Globus pallidus (tissue), 1 donor: ENCODE data around the gene MICALL2.

Experiments used
- DNase-seq: peaks from one replicate; pipeline ENCODE4 v3.0.0-alpha.2; 2015; ENCODE audit warnings: low spot score

The MICALL2 gene

GRCh38 chr7:1415389-1415990, 43.8 kb downstream of the MICALL2 start:
- DNase-seq: no peak

- no peak for DNase-seq
Observed at GRCh38 chr7:1413936-1414639, 45.2 kb downstream of the MICALL2 start.

GRCh38 chr7:1412322-1413261, 46.7 kb downstream of the MICALL2 start:
- DNase-seq: peak; percentile 58

- no peak for DNase-seq
Observed at GRCh38 chr7:1411414-1411813, 47.9 kb downstream of the MICALL2 start.

GRCh38 chr7:1410992-1411391, 48.3 kb downstream of the MICALL2 start:
- no peak for DNase-seq

GRCh38 chr7:1409555-1409954, 49.7 kb downstream of the MICALL2 start:
- no peak for DNase-seq

- DNase-seq: no peak
Observed at GRCh38 chr7:1408466-1408865, 50.8 kb downstream of the MICALL2 start.

- DNase-seq: no peak
Observed at GRCh38 chr7:1407892-1408291, 51.4 kb downstream of the MICALL2 start.

GRCh38 chr7:1404898-1405548, 54.2 kb downstream of the MICALL2 start:
- no peak for DNase-seq

GRCh38 chr7:1404460-1404809, 54.8 kb downstream of the MICALL2 start:
- DNase-seq: no peak

GRCh38 chr7:1403638-1404459, 55.4 kb downstream of the MICALL2 start:
- DNase-seq: no peak

GRCh38 chr7:1402791-1403637, 56.3 kb downstream of the MICALL2 start:
- no peak for DNase-seq

GRCh38 chr7:1402110-1402790, 57.0 kb downstream of the MICALL2 start:
- no peak for DNase-seq

- DNase-seq: no peak
Observed at GRCh38 chr7:1401011-1401410, 58.3 kb downstream of the MICALL2 start.

GRCh38 chr7:1400371-1400770, 58.9 kb downstream of the MICALL2 start:
- DNase-seq: no peak

GRCh38 chr7:1397491-1398327, 61.6 kb downstream of the MICALL2 start:
- DNase-seq: no peak

- no peak for DNase-seq
Observed at GRCh38 chr7:1396195-1396594, 63.1 kb downstream of the MICALL2 start.

GRCh38 chr7:1395211-1396070, 63.8 kb downstream of the MICALL2 start:
- DNase-seq: no peak
